GM12878 (cell line): ENCODE data around the gene GORASP2.

Experiments
- CHD1 ChIP-seq: IDR thresholded peaks from 2 replicates; pipeline ENCODE4 v1.6.1; 2012; ENCODE audit warnings: low read depth, low read length, improper control_type of control experiment
- CHD2 ChIP-seq: IDR thresholded peaks from 2 replicates; pipeline ENCODE4 v1.6.1; 2011; ENCODE audit warnings: low read depth, low read length, improper control_type of control experiment, borderline replicate concordance
- CTCF ChIP-seq, 3 experiments: IDR thresholded peaks in 2 of 3; conservative IDR thresholded peaks in 1 of 3; 2 replicates each; pipeline ENCODE4 v1.5.1; 2011; ENCODE audit warnings: low read depth in 3 of 3, low read length in 3 of 3, mild to moderate bottlenecking in 3 of 3, control low read depth in 2 of 3, moderate library complexity in 2 of 3, inconsistent platforms in 1 of 3, mixed read lengths in 1 of 3; ENCODE audit not compliant: control insufficient read depth in 2 of 3, insufficient read depth in 1 of 3; ENCODE audit errors: extremely low read depth in 1 of 3
- EGR1 ChIP-seq, 2 experiments: IDR thresholded peaks; 1 replicate in 1 of 2; 2 replicates in 1 of 2; pipeline ENCODE4 v1.6.1; 2011 to 2012; ENCODE audit warnings: low read depth in 2 of 2, low read length in 2 of 2, borderline replicate concordance in 1 of 2, mild to moderate bottlenecking in 1 of 2, moderate library complexity in 1 of 2
- EP300 ChIP-seq, 2 experiments: fragments of 150-350 bp in 1 of 2; IDR thresholded peaks; 2 replicates each; pipeline ENCODE4 v1.6.1; 2011 to 2012; ENCODE audit warnings: low read depth in 2 of 2, low read length in 2 of 2, borderline replicate concordance in 1 of 2, improper control_type of control experiment in 1 of 2, inconsistent platforms in 1 of 2; ENCODE audit not compliant: control insufficient read depth in 1 of 2
- KLF5 ChIP-seq: fragments of 450-650 bp; IDR thresholded peaks from 2 replicates; pipeline ENCODE4 v1.6.1; 2014; ENCODE audit warnings: mild to moderate bottlenecking; ENCODE audit not compliant: partially characterized antibody
- POLR2A ChIP-seq: IDR thresholded peaks from 2 replicates; pipeline ENCODE4 v1.6.1; 2011; ENCODE audit warnings: low read depth, mild to moderate bottlenecking, low read length
- POLR2AphosphoS5 ChIP-seq: IDR thresholded peaks from 2 replicates; pipeline ENCODE4 v1.6.1; 2011; ENCODE audit warnings: mild to moderate bottlenecking, low read length, inconsistent platforms
- RUNX3 ChIP-seq: IDR thresholded peaks from 2 replicates; pipeline ENCODE4 v1.6.1; 2012; ENCODE audit warnings: low read length, inconsistent platforms
- SIN3A ChIP-seq: IDR thresholded peaks from 2 replicates; pipeline ENCODE4 v1.6.1; 2012; ENCODE audit warnings: low read depth, low read length, improper control_type of control experiment
- TF ChIP-seq, protein P1 (sequence below): fragments of 450-650 bp; IDR thresholded peaks from 2 replicates; pipeline ENCODE4 v1.6.1; 2016; ENCODE audit warnings: mild to moderate bottlenecking
- TF ChIP-seq, protein P2 (sequence below): fragments of 450-650 bp; conservative IDR thresholded peaks from 2 replicates; pipeline ENCODE4 v1.6.1; 2017; ENCODE audit warnings: mild to moderate bottlenecking, moderate library complexity
- TF ChIP-seq, protein P3 (sequence below): fragments of 450-650 bp; IDR thresholded peaks from 2 replicates; pipeline ENCODE4 v1.6.1; 2016; ENCODE audit warnings: mild to moderate bottlenecking

DNA sequence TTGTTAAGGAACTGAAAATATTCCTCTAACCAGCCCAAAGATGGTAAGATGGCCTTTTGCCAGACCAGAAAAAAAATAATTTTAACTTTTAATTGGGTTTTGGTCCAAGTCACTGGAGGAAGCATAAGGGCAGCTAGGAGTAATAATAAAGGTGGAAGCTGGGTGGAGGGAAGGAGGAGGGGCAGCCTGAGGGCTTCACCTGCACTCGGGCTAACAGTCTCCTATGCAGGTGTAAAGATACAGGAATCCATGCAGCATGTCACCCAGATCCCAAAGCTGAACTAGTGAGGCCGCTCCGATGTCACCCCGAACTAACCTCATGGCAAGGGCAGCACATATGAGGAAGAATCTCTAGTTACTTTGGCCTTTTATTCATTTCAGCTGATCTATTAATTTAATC, 37.2 kb upstream of the GORASP2 start:
- no peak for TF ChIP-seq POLR2AphosphoS5
- TF ChIP-seq CTCF (IDR thresholded peaks at IDR 0.05 in 2 of 3, conservative IDR thresholded peaks at IDR 0.05 in 1 of 3; ENCODE audit: control insufficient read depth in 2 of 3, extremely low read depth in 1 of 3, insufficient read depth in 1 of 3, low read depth in 3 of 3, low read length in 3 of 3) = no peak
- no peak for TF ChIP-seq SIN3A
- TF ChIP-seq POLR2A = no peak
- no peak for TF ChIP-seq EGR1 (IDR thresholded peaks at IDR 0.05; ENCODE audit: borderline replicate concordance in 1 of 2, low read depth in 2 of 2, low read length in 2 of 2)
- TF ChIP-seq, protein P1, sequence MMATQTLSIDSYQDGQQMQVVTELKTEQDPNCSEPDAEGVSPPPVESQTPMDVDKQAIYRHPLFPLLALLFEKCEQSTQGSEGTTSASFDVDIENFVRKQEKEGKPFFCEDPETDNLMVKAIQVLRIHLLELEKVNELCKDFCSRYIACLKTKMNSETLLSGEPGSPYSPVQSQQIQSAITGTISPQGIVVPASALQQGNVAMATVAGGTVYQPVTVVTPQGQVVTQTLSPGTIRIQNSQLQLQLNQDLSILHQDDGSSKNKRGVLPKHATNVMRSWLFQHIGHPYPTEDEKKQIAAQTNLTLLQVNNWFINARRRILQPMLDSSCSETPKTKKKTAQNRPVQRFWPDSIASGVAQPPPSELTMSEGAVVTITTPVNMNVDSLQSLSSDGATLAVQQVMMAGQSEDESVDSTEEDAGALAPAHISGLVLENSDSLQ = no peak
- TF ChIP-seq, protein P2, sequence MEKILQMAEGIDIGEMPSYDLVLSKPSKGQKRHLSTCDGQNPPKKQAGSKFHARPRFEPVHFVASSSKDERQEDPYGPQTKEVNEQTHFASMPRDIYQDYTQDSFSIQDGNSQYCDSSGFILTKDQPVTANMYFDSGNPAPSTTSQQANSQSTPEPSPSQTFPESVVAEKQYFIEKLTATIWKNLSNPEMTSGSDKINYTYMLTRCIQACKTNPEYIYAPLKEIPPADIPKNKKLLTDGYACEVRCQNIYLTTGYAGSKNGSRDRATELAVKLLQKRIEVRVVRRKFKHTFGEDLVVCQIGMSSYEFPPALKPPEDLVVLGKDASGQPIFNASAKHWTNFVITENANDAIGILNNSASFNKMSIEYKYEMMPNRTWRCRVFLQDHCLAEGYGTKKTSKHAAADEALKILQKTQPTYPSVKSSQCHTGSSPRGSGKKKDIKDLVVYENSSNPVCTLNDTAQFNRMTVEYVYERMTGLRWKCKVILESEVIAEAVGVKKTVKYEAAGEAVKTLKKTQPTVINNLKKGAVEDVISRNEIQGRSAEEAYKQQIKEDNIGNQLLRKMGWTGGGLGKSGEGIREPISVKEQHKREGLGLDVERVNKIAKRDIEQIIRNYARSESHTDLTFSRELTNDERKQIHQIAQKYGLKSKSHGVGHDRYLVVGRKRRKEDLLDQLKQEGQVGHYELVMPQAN = no peak
- no peak for TF ChIP-seq CHD1
- TF ChIP-seq CHD2 = no peak
- no peak for TF ChIP-seq EP300 (IDR thresholded peaks at IDR 0.05; ENCODE audit: borderline replicate concordance in 1 of 2, control insufficient read depth in 1 of 2, low read depth in 2 of 2, low read length in 2 of 2)
- TF ChIP-seq, protein P3, sequence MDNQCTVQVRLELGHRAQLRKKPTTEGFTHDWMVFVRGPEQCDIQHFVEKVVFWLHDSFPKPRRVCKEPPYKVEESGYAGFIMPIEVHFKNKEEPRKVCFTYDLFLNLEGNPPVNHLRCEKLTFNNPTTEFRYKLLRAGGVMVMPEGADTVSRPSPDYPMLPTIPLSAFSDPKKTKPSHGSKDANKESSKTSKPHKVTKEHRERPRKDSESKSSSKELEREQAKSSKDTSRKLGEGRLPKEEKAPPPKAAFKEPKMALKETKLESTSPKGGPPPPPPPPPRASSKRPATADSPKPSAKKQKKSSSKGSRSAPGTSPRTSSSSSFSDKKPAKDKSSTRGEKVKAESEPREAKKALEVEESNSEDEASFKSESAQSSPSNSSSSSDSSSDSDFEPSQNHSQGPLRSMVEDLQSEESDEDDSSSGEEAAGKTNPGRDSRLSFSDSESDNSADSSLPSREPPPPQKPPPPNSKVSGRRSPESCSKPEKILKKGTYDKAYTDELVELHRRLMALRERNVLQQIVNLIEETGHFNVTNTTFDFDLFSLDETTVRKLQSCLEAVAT = no peak
- TF ChIP-seq RUNX3 = no peak
- no peak for TF ChIP-seq KLF5
